Skeletal muscle satellite cell (primary cell): ENCODE data around the gene SLC25A1.

ENCODE experiments used
- H3K27me3 ChIP-seq: 2 replicates; pipeline ENCODE4 v1.7.0; 2013; ENCODE audit warnings: low read length; ENCODE audit not compliant: control insufficient read depth, insufficient read depth
- H3K36me3 ChIP-seq: 2 replicates; pipeline ENCODE4 v1.7.0; 2013; ENCODE audit warnings: mild to moderate bottlenecking, control low read depth, low read length; ENCODE audit not compliant: insufficient read depth
- H3K4me1 ChIP-seq: 2 replicates; pipeline ENCODE4 v1.7.0; 2013; ENCODE audit warnings: low read length; ENCODE audit not compliant: control insufficient read depth, insufficient read depth
- H3K4me2 ChIP-seq: 2 replicates; pipeline ENCODE4 v1.7.0; 2013; ENCODE audit warnings: mild to moderate bottlenecking, low read length
- H3K4me3 ChIP-seq: 2 replicates; pipeline ENCODE4 v1.7.0; 2013; ENCODE audit warnings: low read length
- H3K9ac ChIP-seq: 2 replicates; pipeline ENCODE4 v1.7.0; 2013; ENCODE audit warnings: mild to moderate bottlenecking, low read depth, low read length, moderate library complexity
- H3K9me3 ChIP-seq: replicated peaks from 2 replicates; pipeline ENCODE4 v1.7.0; 2013; ENCODE audit warnings: mild to moderate bottlenecking, control low read depth, low read length

SLC25A1 gene

DNA sequence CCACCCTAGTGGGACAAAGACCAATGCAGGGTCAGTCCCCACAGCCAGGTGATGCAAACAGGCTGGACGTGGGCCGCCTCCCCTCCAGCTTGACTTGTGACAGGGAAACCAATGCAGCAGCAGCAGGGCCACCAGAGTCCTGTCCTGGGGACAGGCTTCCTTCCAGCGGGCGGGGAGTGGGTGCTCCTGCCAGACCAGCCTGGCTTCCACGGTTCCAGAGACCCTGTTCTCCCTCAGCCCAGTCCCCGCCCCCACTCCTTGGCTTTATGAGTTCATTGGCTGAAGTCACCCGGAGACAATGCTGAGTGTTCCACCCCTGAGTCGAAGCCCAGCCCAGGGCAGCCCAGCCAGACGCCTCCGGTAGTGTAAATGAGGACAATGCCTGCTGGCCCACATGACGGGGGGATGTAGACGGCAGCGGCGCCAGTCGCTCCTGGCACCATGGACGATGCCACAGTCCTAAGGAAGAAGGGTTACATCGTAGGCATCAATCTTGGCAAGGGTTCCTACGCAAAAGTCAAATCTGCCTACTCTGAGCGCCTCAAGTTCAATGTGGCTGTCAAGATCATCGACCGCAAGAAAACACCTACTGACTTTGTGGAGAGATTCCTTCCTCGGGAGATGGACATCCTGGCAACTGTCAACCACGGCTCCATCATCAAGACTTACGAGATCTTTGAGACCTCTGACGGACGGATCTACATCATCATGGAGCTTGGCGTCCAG lies 47.4 kb downstream of the SLC25A1 start, which contains the start of gene TSSK2:
TSS of gene TSSK2 (plus strand) at position 350 of the 726 bp plus-strand sequence. CDS start at position 442, 92 bp downstream.
- Histone ChIP-seq H3K4me3 (no peak within 1 kb of the TSS), H3K9me3 (no peaks in the 10 kb centered on the region), H3K4me1 (no peaks in the 10 kb centered on the region), H3K27me3 (no peaks in the 10 kb centered on the region), H3K9ac (no peak within 1 kb of the TSS), H3K4me2 (no peak within 1 kb of the TSS), H3K36me3 (peaks cover 41% of the 10 kb centered on the region)

DNA sequence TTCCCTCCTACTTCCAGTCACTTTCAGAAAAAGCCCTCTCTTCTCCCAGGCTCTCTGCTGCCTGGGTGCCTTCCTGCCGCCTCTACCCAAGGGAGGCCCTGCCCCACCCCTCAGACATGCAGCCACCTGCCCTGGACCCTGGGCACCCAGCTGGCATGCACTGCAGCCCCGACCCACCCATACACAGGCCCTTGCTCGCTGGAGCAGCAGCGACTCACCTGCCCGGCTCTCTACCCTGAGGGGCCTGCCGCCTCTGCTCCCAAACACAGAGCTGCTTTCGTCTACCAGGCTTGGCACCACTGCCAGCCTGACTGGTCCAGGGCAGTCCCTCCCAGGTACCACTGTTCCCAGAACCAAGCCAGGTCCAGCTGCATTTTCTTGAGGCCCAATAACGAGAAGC lies 48.7 kb downstream of the SLC25A1 start:
- no peak overlapping the region for H3K4me3 ChIP-seq
- H3K9me3 ChIP-seq: no peaks in the 10 kb centered on the region
- H3K4me2 ChIP-seq: no peak overlapping the region
- no peaks in the 10 kb centered on the region for H3K4me1 ChIP-seq
- no peaks in the 10 kb centered on the region for H3K27me3 ChIP-seq
- peaks cover 36% of the 10 kb centered on the region for H3K36me3 ChIP-seq
- H3K9ac ChIP-seq: no peak overlapping the region

DNA sequence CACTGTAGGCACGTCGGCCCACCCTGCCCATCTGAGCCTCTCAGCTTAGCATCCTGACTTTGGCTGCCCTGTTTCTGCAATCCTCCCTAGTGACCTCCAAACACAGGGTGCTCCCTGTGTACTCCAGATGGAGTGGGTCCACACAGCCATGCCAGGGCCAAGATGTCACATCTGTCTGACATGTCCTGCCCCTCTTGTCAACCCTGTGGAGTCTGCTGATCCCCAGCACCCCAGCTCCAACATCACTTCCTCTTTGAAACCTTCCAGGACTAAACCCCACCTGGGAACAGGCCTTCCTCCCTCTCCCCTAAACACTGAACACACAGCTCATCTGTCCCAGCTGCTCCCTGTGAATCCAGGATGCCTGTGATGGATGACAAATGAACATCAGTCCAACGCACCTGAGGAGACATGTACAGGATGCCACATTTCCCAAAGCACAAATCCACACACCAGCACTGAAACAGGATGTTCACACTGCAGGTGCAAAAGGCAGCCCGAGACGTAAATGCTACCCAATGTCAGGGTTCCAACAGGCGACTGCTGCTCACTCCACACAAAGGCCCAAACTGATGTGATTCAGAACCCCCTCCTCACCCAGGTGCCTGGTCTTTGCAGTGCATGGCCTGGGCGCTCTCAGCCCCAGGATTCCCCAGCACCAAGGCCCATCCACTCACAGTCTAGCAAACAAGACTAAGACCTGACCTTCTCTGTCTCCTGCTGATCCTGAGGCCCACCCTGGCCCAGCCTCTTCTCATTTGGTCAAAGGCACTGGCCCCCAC lies 49.4 kb downstream of the SLC25A1 start:
- no peaks in the 10 kb centered on the region for H3K9me3 ChIP-seq
- no peaks in the 10 kb centered on the region for H3K27me3 ChIP-seq
- peaks cover 31% of the 10 kb centered on the region for H3K36me3 ChIP-seq
- no peak overlapping the region for H3K4me3 ChIP-seq
- no peaks in the 10 kb centered on the region for H3K4me1 ChIP-seq
- H3K4me2 ChIP-seq: no peak overlapping the region
- H3K9ac ChIP-seq: no peak overlapping the region

DNA sequence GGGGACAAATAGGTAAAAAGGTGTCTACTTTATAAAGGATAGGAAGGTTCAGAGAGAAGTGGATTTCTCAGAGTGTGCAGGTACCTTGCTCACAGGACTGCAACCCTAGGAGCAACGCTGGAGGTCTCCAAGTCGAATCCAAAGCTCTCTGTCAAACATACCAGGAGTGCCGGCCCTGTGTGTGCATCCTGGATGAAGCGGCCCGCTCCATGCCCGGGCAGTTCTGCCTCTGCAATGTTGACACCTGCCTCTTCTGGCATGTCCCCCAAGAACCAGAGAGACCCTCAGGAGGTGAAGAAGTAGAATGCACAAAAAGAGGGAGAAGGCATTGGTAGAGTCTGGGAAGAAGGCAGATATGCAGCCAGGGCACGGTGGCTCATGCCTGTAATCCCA lies 50.5 kb downstream of the SLC25A1 start:
- Histone ChIP-seq H3K9me3 (no peaks in the 10 kb centered on the region), H3K4me3 (no peak overlapping the region), H3K36me3 (peaks cover 19% of the 10 kb centered on the region), H3K4me2 (no peak overlapping the region), H3K9ac (no peak overlapping the region), H3K27me3 (no peaks in the 10 kb centered on the region), H3K4me1 (peaks cover under 1% of the 10 kb centered on the region)

DNA sequence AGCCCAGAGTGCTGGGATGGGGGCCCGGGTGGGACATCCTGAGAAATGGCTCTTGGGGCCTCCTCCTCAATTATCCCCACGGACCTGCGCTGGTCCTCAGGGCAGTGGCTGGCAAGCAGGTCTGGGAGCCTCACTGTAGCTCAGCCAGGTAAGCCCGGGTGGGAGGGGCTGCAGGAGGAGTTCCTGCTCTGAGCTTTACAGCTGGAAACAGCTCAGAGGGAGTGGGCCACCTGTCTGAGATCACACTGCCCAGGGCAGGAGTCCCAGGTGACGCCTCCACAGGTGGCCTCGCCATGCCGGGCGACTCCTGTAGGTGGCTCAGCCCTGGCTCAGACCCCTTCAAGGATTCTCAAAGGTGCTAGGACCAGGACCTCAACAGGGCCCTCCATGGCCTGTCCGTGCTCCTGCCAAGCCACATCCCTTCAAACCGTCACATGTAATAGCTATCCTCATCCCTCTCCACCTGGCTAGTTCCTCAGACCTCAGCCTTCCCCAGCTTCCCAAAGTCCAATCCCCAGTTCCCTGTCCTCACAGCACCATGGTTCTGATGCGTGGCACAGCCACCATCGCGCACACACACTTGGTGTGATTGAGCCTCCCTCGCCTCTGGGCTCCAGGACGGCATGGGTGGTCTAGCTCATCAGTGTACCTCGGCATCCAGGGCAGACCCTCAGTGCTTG lies 51.1 kb downstream of the SLC25A1 start:
- no peak overlapping the region for H3K4me2 ChIP-seq
- peaks cover 14% of the 10 kb centered on the region for H3K36me3 ChIP-seq
- H3K27me3 ChIP-seq: no peaks in the 10 kb centered on the region
- H3K4me1 ChIP-seq: peaks cover 5% of the 10 kb centered on the region
- no peak overlapping the region for H3K4me3 ChIP-seq
- no peaks in the 10 kb centered on the region for H3K9me3 ChIP-seq
- H3K9ac ChIP-seq: no peak overlapping the region

DNA sequence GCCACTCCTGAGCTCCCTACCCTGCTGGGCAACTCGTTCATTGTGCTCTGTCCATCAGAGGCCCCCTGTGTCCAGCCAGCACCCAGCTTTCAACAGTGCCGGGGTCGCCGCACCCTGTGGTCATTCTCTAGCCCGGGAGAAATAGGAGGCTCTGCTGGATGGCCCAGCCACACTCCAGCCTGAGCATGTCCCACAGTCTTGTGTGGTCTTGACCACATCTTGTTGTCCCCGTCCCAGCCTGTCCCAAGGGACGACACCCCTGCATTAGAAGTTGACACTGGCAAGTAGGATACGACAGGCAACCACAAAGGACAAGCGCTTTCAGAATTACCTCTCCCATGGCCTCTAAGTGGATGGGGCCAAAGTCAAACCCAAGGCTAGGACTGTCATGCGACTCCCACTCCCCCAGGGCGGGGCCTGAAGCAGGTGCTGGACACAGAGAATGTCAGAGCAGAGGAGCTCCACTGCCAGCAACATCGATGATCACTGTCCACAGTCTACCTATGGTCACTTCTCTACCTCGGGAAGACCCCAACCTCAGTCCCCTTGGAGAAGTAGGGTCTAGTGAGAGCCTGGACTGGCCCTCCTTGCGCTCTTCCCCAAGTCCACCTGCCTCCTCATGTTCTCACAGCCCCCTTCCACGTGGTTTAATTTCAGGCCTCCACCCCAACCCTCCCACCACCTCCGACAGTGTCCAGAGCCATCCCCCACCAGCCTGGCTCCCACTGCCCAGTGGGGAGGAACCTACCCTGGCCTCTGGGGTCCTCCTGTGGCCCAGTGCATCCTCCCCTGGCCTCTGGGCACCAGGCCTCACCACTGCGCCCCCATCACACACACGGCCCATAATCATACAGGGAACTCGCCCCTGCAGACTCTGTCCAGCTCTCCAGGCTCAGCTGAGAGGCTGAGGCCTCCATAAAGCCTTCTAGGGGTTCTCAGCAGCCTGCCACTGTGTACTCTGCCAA lies 51.9 kb downstream of the SLC25A1 start:
- Histone ChIP-seq H3K9ac (no peak overlapping the region), H3K4me3 (no peak overlapping the region), H3K36me3 (peaks cover 6% of the 10 kb centered on the region), H3K9me3 (no peaks in the 10 kb centered on the region), H3K4me1 (peaks cover 5% of the 10 kb centered on the region), H3K4me2 (no peak overlapping the region), H3K27me3 (no peaks in the 10 kb centered on the region)
